GM23338 (cell line): ENCODE data around the gene HOXA1. TPM values are rescaled to one million over a fixed set of nuclear protein-coding genes. Genes with fewer than 3 reads are reported as not detected.

ENCODE experiments used
- EZH2 ChIP-seq: fragments of 200-600 bp; sonication (generic); IDR thresholded peaks from one replicate; pipeline ENCODE4 v1.8.0; 2017; ENCODE audit warnings: antibody characterized with exemption, mild to moderate bottlenecking, low read depth; ENCODE audit not compliant: unreplicated experiment
- EZH2phosphoT487 ChIP-seq: fragments of 200-600 bp; sonication (generic); IDR thresholded peaks from one replicate; pipeline ENCODE4 v1.8.1; 2018; ENCODE audit warnings: antibody characterized with exemption; ENCODE audit not compliant: unreplicated experiment
- JUNB ChIP-seq: IDR thresholded peaks from one replicate; pipeline ENCODE4 v1.6.1; 2016; ENCODE audit warnings: antibody characterized with exemption; ENCODE audit not compliant: unreplicated experiment
- ZNF114 ChIP-seq: fragments of 250-450 bp; sonication (Bioruptor Pico); IDR thresholded peaks from 2 replicates; pipeline ENCODE4 v1.5.0; 2020; ENCODE audit warnings: mild to moderate bottlenecking, moderate library complexity
- ZNF331 ChIP-seq: fragments of 250-450 bp; sonication (Bioruptor Pico); IDR thresholded peaks from 2 replicates; pipeline ENCODE4 v1.5.0; 2020; ENCODE audit warnings: low read depth, mild to moderate bottlenecking, moderate library complexity
- polyA plus RNA-seq: library from polyadenylated mRNA; unstranded; fragments of >200 nt; fragmentation: Nextera tagmentation; extraction: Ambion mirVana; gene quantifications from 2 replicates; pipeline ENCODE4 v1.2.1, GENCODE V29; 2016
- total RNA-seq: library from RNA; depleted of rRNA; stranded (reverse); fragments of >200 nt; shearing (Covaris generic); gene quantifications from 2 replicates; pipeline ENCODE4 v1.2.3, GENCODE V29; 2014
- TF ChIP-seq, protein P1 (sequence below): fragments of 250-450 bp; sonication (Bioruptor Pico); IDR thresholded peaks from 2 replicates; pipeline ENCODE4 v1.5.0; 2020; ENCODE audit warnings: mild to moderate bottlenecking, moderate library complexity
- TF ChIP-seq, protein P2 (sequence below): IDR thresholded peaks from one replicate; pipeline ENCODE4 v1.6.1; 2018; ENCODE audit warnings: antibody characterized with exemption; ENCODE audit not compliant: unreplicated experiment

The HOXA1 gene
- total and polyA plus RNA-seq, 2 experiments from 2014 or later = not detected

DNA sequence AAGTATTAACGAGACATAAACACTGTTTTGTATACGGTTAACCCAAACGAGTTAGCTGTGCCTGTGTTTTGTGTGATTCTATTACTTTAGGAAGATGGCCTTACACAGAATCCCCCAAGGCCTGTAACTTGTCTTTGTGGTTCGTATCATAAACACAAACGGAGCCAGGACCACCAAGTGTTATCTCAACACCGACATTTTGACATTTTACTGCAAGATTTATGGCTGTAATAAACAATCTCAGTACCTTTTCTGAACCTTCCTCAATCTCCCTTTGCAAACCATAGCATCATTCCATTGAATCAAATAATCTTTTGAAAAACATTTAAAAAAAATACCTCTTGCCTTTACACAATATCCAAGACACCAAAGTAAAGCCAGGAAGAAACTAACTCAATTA, 37.2 kb upstream of the HOXA1 start (continued):
- TF ChIP-seq, protein P1, sequence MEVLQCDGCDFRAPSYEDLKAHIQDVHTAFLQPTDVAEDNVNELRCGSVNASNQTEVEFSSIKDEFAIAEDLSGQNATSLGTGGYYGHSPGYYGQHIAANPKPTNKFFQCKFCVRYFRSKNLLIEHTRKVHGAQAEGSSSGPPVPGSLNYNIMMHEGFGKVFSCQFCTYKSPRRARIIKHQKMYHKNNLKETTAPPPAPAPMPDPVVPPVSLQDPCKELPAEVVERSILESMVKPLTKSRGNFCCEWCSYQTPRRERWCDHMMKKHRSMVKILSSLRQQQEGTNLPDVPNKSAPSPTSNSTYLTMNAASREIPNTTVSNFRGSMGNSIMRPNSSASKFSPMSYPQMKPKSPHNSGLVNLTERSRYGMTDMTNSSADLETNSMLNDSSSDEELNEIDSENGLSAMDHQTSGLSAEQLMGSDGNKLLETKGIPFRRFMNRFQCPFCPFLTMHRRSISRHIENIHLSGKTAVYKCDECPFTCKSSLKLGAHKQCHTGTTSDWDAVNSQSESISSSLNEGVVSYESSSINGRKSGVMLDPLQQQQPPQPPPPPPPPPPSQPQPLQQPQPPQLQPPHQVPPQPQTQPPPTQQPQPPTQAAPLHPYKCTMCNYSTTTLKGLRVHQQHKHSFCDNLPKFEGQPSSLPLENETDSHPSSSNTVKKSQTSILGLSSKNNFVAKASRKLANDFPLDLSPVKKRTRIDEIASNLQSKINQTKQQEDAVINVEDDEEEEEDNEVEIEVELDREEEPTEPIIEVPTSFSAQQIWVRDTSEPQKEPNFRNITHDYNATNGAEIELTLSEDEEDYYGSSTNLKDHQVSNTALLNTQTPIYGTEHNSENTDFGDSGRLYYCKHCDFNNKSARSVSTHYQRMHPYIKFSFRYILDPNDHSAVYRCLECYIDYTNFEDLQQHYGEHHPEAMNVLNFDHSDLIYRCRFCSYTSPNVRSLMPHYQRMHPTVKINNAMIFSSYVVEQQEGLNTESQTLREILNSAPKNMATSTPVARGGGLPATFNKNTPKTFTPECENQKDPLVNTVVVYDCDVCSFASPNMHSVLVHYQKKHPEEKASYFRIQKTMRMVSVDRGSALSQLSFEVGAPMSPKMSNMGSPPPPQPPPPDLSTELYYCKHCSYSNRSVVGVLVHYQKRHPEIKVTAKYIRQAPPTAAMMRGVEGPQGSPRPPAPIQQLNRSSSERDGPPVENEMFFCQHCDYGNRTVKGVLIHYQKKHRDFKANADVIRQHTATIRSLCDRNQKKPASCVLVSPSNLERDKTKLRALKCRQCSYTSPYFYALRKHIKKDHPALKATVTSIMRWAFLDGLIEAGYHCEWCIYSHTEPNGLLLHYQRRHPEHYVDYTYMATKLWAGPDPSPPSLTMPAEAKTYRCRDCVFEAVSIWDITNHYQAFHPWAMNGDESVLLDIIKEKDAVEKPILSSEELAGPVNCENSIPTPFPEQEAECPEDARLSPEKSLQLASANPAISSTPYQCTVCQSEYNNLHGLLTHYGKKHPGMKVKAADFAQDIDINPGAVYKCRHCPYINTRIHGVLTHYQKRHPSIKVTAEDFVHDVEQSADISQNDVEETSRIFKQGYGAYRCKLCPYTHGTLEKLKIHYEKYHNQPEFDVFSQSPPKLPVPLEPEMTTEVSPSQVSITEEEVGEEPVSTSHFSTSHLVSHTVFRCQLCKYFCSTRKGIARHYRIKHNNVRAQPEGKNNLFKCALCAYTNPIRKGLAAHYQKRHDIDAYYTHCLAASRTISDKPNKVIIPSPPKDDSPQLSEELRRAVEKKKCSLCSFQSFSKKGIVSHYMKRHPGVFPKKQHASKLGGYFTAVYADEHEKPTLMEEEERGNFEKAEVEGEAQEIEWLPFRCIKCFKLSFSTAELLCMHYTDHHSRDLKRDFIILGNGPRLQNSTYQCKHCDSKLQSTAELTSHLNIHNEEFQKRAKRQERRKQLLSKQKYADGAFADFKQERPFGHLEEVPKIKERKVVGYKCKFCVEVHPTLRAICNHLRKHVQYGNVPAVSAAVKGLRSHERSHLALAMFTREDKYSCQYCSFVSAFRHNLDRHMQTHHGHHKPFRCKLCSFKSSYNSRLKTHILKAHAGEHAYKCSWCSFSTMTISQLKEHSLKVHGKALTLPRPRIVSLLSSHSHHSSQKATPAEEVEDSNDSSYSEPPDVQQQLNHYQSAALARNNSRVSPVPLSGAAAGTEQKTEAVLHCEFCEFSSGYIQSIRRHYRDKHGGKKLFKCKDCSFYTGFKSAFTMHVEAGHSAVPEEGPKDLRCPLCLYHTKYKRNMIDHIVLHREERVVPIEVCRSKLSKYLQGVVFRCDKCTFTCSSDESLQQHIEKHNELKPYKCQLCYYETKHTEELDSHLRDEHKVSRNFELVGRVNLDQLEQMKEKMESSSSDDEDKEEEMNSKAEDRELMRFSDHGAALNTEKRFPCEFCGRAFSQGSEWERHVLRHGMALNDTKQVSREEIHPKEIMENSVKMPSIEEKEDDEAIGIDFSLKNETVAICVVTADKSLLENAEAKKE (CRISPR knock-in tag) = no peak
- TF ChIP-seq, protein P2, sequence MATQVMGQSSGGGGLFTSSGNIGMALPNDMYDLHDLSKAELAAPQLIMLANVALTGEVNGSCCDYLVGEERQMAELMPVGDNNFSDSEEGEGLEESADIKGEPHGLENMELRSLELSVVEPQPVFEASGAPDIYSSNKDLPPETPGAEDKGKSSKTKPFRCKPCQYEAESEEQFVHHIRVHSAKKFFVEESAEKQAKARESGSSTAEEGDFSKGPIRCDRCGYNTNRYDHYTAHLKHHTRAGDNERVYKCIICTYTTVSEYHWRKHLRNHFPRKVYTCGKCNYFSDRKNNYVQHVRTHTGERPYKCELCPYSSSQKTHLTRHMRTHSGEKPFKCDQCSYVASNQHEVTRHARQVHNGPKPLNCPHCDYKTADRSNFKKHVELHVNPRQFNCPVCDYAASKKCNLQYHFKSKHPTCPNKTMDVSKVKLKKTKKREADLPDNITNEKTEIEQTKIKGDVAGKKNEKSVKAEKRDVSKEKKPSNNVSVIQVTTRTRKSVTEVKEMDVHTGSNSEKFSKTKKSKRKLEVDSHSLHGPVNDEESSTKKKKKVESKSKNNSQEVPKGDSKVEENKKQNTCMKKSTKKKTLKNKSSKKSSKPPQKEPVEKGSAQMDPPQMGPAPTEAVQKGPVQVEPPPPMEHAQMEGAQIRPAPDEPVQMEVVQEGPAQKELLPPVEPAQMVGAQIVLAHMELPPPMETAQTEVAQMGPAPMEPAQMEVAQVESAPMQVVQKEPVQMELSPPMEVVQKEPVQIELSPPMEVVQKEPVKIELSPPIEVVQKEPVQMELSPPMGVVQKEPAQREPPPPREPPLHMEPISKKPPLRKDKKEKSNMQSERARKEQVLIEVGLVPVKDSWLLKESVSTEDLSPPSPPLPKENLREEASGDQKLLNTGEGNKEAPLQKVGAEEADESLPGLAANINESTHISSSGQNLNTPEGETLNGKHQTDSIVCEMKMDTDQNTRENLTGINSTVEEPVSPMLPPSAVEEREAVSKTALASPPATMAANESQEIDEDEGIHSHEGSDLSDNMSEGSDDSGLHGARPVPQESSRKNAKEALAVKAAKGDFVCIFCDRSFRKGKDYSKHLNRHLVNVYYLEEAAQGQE = no peak
- TF ChIP-seq ZNF331 (no peak), ZNF114 (CRISPR knock-in tag) (no peak), JUNB (no peak), EZH2phosphoT487 (no peak), EZH2 (no peak)
